Measurements from ENCODE around the gene RCCD1. TPM values are rescaled to one million over a fixed set of nuclear protein-coding genes. Genes with fewer than 3 reads are reported as not detected.

Gene RCCD1
- total and polyA plus RNA-seq, 9 of the 15 experiments (the other 6 are each of a cell fraction or from before 2014, with no cell fraction given), result 11.1 to 51.4 (median 24.7) TPM

DNA sequence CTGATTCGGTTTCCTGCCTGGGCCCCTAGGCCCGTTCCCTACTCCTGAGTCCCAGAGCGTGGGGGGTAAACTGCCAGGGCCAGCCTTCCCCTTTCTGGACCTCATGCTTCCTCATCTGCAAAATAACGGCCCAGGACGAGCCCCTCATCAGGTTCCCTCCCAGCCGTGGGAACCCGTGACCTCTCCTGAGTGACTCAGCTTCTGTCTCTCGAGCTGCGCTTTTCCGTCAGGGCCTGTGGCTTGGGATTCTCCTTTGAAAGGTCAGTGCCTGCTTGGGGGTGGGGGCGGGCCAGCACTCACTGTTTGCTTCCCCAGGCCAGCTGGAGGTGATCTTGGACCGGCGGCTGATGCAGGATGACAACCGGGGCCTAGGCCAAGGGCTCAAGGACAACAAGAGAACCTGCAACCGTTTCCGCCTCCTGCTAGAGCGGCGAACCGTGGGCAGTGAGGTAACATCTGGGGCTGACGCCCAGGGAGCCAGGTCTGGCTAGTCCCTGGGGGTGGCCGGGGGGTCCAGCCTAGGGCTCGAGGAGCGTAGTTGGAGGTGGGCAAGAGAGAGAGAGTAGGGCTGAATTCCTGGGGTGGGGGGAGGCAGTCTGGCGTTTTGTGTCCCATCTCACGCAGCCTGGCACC, 38.8 kb upstream of the RCCD1 start (continued):
- TF ChIP-seq SMARCC2 (IDR thresholded peaks at IDR 0.05; ENCODE audit: low read depth) (no peak; the same call in 1 of the 2 replicates), CREM (IDR thresholded peaks at IDR 0.05; ENCODE audit: low read depth) (peak; percentile 22; the same call in 1 of the 2 replicates), L3MBTL2 (IDR thresholded peaks at IDR 0.05) (peak; percentile 86), CBFA2T3 (IDR thresholded peaks at IDR 0.05) (peak; percentile 54), BHLHE40 (IDR thresholded peaks at IDR 0.05; ENCODE audit: low read length) (peak; percentile 70), BACH1 (tag; IDR thresholded peaks at IDR 0.05) (peak; percentile 59; the same call in 1 of the 2 replicates), RCOR1 (IDR thresholded peaks at IDR 0.05; ENCODE audit: borderline replicate concordance in 1 of 2, low read depth in 2 of 2, low read length in 2 of 2) (peak in 1 of 2 experiments; percentile 40; a peak in 1 of 4 replicates), PCBP1 (IDR thresholded peaks at IDR 0.05; ENCODE audit: low read depth, low read length, poor library complexity, severe bottlenecking) (no peak), JUND (IDR thresholded peaks at IDR 0.05; ENCODE audit: borderline replicate concordance, low read depth, low read length) (peak; percentile 87), JUND (tag; IDR thresholded peaks at IDR 0.05; ENCODE audit: borderline replicate concordance, low read depth, low read length) (peak; percentile 88; the same call in 1 of the 3 replicates), XRCC3 (IDR thresholded peaks at IDR 0.05) (no peak)
- TF ChIP-seq, protein P1, sequence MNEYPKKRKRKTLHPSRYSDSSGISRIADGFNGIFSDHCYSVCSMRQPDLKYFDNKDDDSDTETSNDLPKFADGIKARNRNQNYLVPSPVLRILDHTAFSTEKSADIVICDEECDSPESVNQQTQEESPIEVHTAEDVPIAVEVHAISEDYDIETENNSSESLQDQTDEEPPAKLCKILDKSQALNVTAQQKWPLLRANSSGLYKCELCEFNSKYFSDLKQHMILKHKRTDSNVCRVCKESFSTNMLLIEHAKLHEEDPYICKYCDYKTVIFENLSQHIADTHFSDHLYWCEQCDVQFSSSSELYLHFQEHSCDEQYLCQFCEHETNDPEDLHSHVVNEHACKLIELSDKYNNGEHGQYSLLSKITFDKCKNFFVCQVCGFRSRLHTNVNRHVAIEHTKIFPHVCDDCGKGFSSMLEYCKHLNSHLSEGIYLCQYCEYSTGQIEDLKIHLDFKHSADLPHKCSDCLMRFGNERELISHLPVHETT (CRISPR knock-in tag; conservative IDR thresholded peaks at IDR 0.05 in 1 of 2, IDR thresholded peaks at IDR 0.05 in 1 of 2), result peak in 1 of 2 experiments; percentile 66; a peak in 2 of 4 replicates
- TF ChIP-seq, protein P2, sequence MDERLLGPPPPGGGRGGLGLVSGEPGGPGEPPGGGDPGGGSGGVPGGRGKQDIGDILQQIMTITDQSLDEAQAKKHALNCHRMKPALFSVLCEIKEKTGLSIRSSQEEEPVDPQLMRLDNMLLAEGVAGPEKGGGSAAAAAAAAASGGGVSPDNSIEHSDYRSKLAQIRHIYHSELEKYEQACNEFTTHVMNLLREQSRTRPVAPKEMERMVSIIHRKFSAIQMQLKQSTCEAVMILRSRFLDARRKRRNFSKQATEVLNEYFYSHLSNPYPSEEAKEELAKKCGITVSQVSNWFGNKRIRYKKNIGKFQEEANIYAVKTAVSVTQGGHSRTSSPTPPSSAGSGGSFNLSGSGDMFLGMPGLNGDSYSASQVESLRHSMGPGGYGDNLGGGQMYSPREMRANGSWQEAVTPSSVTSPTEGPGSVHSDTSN (CRISPR knock-in tag; IDR thresholded peaks at IDR 0.05; ENCODE audit: low read depth), result no peak
- TF ChIP-seq, protein P2 (tag; conservative IDR thresholded peaks at IDR 0.05; ENCODE audit: low read depth), result 0 out of 2 replicates have a peak, but pooled peaks have one; percentile 12
- TF ChIP-seq, protein P3, sequence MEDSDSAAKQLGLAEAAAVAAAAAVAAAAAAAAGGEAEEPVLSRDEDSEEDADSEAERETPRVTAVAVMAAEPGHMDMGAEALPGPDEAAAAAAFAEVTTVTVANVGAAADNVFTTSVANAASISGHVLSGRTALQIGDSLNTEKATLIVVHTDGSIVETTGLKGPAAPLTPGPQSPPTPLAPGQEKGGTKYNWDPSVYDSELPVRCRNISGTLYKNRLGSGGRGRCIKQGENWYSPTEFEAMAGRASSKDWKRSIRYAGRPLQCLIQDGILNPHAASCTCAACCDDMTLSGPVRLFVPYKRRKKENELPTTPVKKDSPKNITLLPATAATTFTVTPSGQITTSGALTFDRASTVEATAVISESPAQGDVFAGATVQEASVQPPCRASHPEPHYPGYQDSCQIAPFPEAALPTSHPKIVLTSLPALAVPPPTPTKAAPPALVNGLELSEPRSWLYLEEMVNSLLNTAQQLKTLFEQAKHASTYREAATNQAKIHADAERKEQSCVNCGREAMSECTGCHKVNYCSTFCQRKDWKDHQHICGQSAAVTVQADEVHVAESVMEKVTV (CRISPR knock-in tag; IDR thresholded peaks at IDR 0.05), result no peak
- TF ChIP-seq, protein P4, sequence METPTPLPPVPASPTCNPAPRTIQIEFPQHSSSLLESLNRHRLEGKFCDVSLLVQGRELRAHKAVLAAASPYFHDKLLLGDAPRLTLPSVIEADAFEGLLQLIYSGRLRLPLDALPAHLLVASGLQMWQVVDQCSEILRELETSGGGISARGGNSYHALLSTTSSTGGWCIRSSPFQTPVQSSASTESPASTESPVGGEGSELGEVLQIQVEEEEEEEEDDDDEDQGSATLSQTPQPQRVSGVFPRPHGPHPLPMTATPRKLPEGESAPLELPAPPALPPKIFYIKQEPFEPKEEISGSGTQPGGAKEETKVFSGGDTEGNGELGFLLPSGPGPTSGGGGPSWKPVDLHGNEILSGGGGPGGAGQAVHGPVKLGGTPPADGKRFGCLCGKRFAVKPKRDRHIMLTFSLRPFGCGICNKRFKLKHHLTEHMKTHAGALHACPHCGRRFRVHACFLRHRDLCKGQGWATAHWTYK (CRISPR knock-in tag; IDR thresholded peaks at IDR 0.05), result no peak

All from K562 (cell line).